NB4 (cell line): ENCODE data around the gene TFAM.
"Not testable (repeated sequence)": the region's sequence is repeated elsewhere in the genome, so short reads cannot be mapped to it uniquely, and the experiment has no call there.

ENCODE experiments used
- DNase-seq: peaks from one replicate; pipeline ENCODE4 v3.0.0; 2010; ENCODE audit warnings: low read depth
- H3K4me3 ChIP-seq: one replicate; pipeline ENCODE4 v1.5.1; 2011; ENCODE audit warnings: mild to moderate bottlenecking, low read depth, low read length, moderate library complexity
- CTCF ChIP-seq: IDR thresholded peaks from one replicate; pipeline ENCODE4 v1.5.1; 2012; ENCODE audit warnings: low read depth, low read length
- MAX ChIP-seq: IDR thresholded peaks from 2 replicates; pipeline ENCODE4 v1.6.1; 2011; ENCODE audit warnings: low read depth, low read length
- MYC ChIP-seq: IDR thresholded peaks from 2 replicates; pipeline ENCODE4 v1.6.1; 2011; ENCODE audit warnings: low read depth, low read length
- POLR2A ChIP-seq: IDR thresholded peaks from 2 replicates; pipeline ENCODE4 v1.6.1; 2011; ENCODE audit warnings: mild to moderate bottlenecking; ENCODE audit not compliant: insufficient read length; ENCODE audit errors: extremely low read depth

The TFAM gene

GRCh38 chr10:58409956-58410610 lies 24.9 kb downstream of the TFAM start:
- DNase-seq = no peak
- no peak for TF ChIP-seq CTCF
- TF ChIP-seq POLR2A = no peak
- no peak for TF ChIP-seq MYC
- TF ChIP-seq MAX = no peak

GRCh38 chr10:58412502-58412961 lies 27.3 kb downstream of the TFAM start:
- TF ChIP-seq CTCF = no peak
- no peak for TF ChIP-seq MAX
- no peak for TF ChIP-seq MYC
- TF ChIP-seq POLR2A = no peak
- DNase-seq = no peak
- no peak overlapping the region for H3K4me3 ChIP-seq

More at GRCh38 chr10:58409956-58410610, 24.9 kb downstream of the TFAM start:
- no peak overlapping the region for H3K4me3 ChIP-seq

GRCh38 chr10:58414270-58415041 lies 29.2 kb downstream of the TFAM start:
- peak; percentile 18 for DNase-seq
- TF ChIP-seq CTCF = no peak
- TF ChIP-seq MAX = no peak
- TF ChIP-seq MYC = no peak
- TF ChIP-seq POLR2A = no peak
- H3K4me3 ChIP-seq = no peak overlapping the region

- no peak for TF ChIP-seq MYC
- no peak for TF ChIP-seq CTCF
- TF ChIP-seq POLR2A = no peak
- TF ChIP-seq MAX = no peak
- H3K4me3 ChIP-seq = no peak overlapping the region
- no peak for DNase-seq
Measured at GRCh38 chr10:58415757-58416156, 30.5 kb downstream of the TFAM start.

GRCh38 chr10:58417902-58418301 lies 32.7 kb downstream of the TFAM start:
- DNase-seq, H3K4me3 ChIP-seq: not testable (repeated sequence)

- H3K4me3 ChIP-seq = no peak overlapping the region
- TF ChIP-seq CTCF (no peak), MYC (no peak), POLR2A (no peak), MAX (no peak)
- DNase-seq = no peak
Measured at GRCh38 chr10:58424176-58424575, 39.0 kb downstream of the TFAM start.

GRCh38 chr10:58428436-58428835 lies 43.2 kb downstream of the TFAM start:
- DNase-seq, H3K4me3 ChIP-seq: not testable (repeated sequence)
